ENCODE results near the gene RETN.

DNA sequence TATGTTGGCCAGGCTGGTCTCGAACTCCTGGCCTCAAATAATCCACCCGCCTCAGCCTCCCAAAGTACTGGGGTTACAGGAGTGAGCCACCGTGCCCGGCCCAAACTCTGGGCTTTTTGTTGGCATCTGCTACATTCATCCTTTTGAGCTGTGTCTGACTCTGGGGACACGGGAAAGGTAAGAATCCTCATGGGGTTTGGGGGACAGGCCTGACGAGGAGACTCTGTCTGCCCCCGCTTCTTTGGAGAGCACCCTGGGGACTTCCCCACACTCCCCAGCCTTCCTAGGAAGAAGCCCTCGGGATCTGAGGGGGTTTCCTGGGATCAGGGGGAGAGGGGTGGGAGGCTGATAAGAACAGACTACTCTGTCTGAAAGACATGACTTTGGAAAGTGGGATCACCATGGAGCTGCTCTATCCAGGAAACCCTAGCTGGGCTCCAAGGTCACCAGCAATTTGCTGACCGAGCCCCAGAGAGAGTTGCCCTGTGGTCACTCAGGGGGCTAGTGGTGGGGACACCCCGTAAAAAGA, 41.1 kb downstream of the RETN start:
- no peak for TF ChIP-seq POLR2A (IDR thresholded peaks at IDR 0.05)
- TF ChIP-seq, protein P1, sequence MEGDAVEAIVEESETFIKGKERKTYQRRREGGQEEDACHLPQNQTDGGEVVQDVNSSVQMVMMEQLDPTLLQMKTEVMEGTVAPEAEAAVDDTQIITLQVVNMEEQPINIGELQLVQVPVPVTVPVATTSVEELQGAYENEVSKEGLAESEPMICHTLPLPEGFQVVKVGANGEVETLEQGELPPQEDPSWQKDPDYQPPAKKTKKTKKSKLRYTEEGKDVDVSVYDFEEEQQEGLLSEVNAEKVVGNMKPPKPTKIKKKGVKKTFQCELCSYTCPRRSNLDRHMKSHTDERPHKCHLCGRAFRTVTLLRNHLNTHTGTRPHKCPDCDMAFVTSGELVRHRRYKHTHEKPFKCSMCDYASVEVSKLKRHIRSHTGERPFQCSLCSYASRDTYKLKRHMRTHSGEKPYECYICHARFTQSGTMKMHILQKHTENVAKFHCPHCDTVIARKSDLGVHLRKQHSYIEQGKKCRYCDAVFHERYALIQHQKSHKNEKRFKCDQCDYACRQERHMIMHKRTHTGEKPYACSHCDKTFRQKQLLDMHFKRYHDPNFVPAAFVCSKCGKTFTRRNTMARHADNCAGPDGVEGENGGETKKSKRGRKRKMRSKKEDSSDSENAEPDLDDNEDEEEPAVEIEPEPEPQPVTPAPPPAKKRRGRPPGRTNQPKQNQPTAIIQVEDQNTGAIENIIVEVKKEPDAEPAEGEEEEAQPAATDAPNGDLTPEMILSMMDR (IDR thresholded peaks at IDR 0.05), result no peak
